ENCODE results near the gene TAF12.

Gene TAF12

GRCh38 chr1:28580722-28581530 is 61.9 kb downstream of the TAF12 start:
- peak; percentile 19 for DNase-seq

DNA sequence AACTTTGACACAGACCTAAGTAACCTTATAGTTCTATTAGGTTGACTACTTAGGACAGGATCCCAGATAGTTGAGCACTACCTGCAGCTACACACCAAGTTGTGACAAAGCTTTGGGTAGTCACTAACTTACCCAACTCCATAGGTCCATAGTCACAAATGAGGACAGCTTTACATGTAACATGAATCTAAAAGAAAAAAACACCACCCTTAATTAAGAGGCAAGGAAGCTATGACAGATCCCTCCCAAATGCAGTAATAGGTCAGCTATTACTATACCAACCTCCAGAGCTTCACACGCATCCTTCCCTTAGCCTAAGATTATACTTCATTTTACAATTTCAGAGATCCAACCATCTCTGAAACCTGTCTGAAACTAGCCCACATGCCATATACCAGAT is 63.5 kb downstream of the TAF12 start:
- DNase-seq: no peak

DNA sequence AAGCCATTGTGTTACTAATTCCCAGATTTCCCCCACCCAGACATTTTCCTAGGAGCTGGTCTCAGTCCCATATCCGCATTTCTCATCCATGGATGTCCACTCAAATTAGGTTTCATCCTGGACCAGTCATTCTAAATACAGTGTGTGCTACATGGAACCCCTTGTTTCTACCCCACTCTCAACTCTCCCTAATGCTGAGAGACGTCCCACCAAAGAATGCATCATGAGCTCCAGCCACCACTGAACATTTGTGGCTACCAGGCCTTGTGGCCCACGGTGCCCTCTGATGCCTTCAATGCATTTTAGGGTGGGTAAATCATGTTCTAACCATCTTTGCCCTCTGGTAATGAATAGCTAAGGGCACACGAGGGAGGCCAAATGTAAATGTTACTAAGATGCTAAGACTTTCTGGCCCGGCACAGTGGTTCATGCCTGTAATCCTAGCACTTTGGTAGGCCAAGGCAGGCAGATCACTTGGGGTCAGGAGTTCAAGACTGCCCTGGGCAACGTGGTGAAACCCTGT is 64.1 kb downstream of the TAF12 start:
- no peak for DNase-seq

DNA sequence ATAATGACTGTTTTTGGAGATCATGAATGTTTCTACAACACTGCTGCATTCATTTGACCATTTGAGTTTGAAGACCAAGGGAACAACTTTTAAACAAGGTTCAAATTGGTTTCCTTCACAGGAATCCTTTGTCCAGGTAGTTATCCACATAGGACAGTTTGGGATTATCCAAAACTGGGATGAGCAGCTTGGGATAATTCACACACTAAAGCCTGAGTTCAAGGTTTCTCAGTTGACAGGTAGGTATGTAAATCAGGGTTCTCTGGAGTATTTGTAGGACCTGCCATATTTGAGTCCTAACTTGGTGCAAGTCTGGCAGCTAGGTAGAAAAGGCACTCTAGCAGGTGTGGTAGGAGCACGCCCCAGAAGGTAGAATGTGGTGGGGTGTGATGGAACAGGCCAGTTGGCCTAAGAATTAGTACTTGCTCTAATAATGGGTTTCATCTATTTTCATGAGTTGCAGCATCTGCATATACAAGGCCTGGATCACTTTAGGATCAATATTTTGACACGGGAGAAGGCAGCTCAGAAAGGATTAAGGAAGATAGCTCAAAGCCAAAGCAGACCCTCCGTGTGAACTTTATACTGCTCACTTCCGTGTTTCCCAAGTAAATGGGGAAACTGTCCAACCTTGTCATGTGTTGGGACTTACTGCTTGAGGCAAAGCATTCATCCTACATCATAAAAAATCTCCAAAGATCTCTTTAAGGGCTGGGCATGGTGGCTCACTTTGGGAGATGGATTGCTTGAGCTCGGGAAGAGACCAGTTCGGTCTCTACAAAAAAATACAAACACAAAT is 64.9 kb downstream of the TAF12 start:
- DNase-seq: no peak

- peak; percentile 45 for DNase-seq
These were observed 65.7 kb downstream of the TAF12 start for GRCh38 chr1:28577052-28577678.

- no peak for DNase-seq
These were observed 69.3 kb downstream of the TAF12 start for GRCh38 chr1:28573564-28573963.

- peak; percentile 39 for DNase-seq
These were observed 70.0 kb downstream of the TAF12 start for GRCh38 chr1:28572891-28573290.

DNA sequence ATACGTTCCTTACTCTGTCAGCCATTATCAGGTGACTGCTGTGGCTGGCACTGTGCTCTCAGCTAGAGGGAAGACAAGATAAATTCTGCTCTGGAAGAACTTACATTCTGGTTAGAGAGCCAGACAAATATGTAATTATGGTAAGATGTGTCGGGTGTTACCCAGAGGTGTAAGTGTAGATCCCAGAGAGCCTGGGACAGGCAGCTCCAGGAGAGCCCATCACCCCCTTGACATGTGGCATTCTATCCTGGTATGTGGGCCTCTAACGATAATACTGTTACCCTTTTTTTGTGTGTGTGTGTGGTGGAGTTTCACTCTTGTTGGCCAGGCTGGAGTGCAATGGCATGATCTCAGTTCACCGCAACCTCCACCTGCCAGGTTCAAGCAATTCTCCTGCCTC is 71.0 kb downstream of the TAF12 start:
- DNase-seq: no peak

DNA sequence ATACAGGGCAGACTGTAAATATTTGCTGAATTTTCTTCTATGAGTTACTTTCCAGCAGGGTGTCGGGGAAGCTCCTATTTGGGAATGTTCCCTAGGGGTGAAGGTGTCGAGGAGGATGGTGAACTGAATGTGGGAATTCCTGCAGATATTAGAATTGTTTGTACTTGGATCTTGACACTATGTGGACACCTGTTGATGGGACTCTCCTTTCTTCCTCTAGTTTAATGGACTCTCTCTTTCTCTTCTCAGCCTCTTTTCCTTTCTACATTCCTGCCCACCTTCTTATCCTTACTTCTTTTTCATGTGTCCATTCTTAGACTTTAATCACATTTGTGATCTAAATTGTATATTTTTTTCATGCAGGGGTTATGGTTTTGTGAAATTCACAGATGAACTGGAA is 75.9 kb downstream of the TAF12 start:
- DNase-seq: no peak

GRCh38 chr1:28565726-28566125 is 77.1 kb downstream of the TAF12 start:
- no peak for DNase-seq

GRCh38 chr1:28565040-28565439 is 77.8 kb downstream of the TAF12 start:
- no peak for DNase-seq

GRCh38 chr1:28564310-28564709 is 78.6 kb downstream of the TAF12 start:
- DNase-seq: no peak

- no peak for DNase-seq
These were observed 82.0 kb downstream of the TAF12 start for GRCh38 chr1:28560886-28561285.
